Activated T-helper 9 cell treated with anti-CD3 and anti-CD28 coated beads, Interleukin-2, amount 50 U/mL, for 16 hours (primary cell): ENCODE data around the gene MAGI1.
"Not testable (repeated sequence)": the region's sequence is repeated elsewhere in the genome, so short reads cannot be mapped to it uniquely, and the experiment has no call there.

Experiments used
- DNase-seq: peaks from one replicate; pipeline ENCODE4 v3.0.0-alpha.2; 2020; ENCODE audit warnings: low read depth

MAGI1 gene

GRCh38 chr3:65873869-65874268 is 164.8 kb downstream of the MAGI1 start:
- no peak for DNase-seq

- no peak for DNase-seq
Measured at GRCh38 chr3:65873028-65873427, 165.7 kb downstream of the MAGI1 start.

- no peak for DNase-seq
Measured at GRCh38 chr3:65871305-65872141, 167.2 kb downstream of the MAGI1 start.

- no peak for DNase-seq
Measured at GRCh38 chr3:65869798-65870197, 168.9 kb downstream of the MAGI1 start.

- DNase-seq, result no peak
Measured at GRCh38 chr3:65867463-65868210, 171.1 kb downstream of the MAGI1 start.

GRCh38 chr3:65864357-65864904 is 174.3 kb downstream of the MAGI1 start:
- no peak for DNase-seq

- no peak for DNase-seq
Measured at GRCh38 chr3:65861718-65862117, 177.0 kb downstream of the MAGI1 start.

GRCh38 chr3:65859612-65860011 is 179.1 kb downstream of the MAGI1 start:
- not testable (repeated sequence) for DNase-seq

GRCh38 chr3:65858749-65859148 is 180.0 kb downstream of the MAGI1 start:
- no peak for DNase-seq

GRCh38 chr3:65857327-65857726 is 181.4 kb downstream of the MAGI1 start:
- DNase-seq, result no peak

GRCh38 chr3:65856907-65857306 is 181.8 kb downstream of the MAGI1 start:
- no peak for DNase-seq

- DNase-seq, result no peak
Measured at GRCh38 chr3:65855370-65856100, 183.2 kb downstream of the MAGI1 start.

GRCh38 chr3:65854606-65855304 is 184.0 kb downstream of the MAGI1 start:
- DNase-seq, result no peak

- no peak for DNase-seq
Measured at GRCh38 chr3:65851827-65852226, 186.9 kb downstream of the MAGI1 start.

- DNase-seq, result no peak
Measured at GRCh38 chr3:65850261-65850660, 188.5 kb downstream of the MAGI1 start.

- DNase-seq, result no peak
Measured at GRCh38 chr3:65848024-65848423, 190.7 kb downstream of the MAGI1 start.

- DNase-seq, result no peak
Measured at GRCh38 chr3:65846936-65847335, 191.8 kb downstream of the MAGI1 start.

- no peak for DNase-seq
Measured at GRCh38 chr3:65844370-65844769, 194.3 kb downstream of the MAGI1 start.

- DNase-seq, result no peak
Measured at GRCh38 chr3:65843732-65844131, 195.0 kb downstream of the MAGI1 start.

GRCh38 chr3:65837604-65838003 is 201.1 kb downstream of the MAGI1 start:
- DNase-seq, result no peak

- no peak for DNase-seq
Measured at GRCh38 chr3:65836047-65836446, 202.7 kb downstream of the MAGI1 start.
